Neuronal stem cell (in vitro differentiated cells): ENCODE results near the gene LTBP2.

Experiments
- DNase-seq: peaks from one replicate; pipeline ENCODE4 v3.0.0-alpha.2; 2013; ENCODE audit warnings: low spot score
- H2AFZ ChIP-seq: one replicate; pipeline ENCODE4 v1.6.1; 2013; ENCODE audit warnings: mild to moderate bottlenecking, low read length, inconsistent platforms
- H2AK5ac ChIP-seq: 2 replicates; pipeline ENCODE4 v1.6.1; 2013; ENCODE audit warnings: low read depth, mild to moderate bottlenecking, inconsistent platforms, low read length, moderate library complexity, mixed read lengths
- H2BK120ac ChIP-seq: 2 replicates; pipeline ENCODE4 v1.6.1; 2013; ENCODE audit warnings: low read depth, mild to moderate bottlenecking, inconsistent platforms, low read length, moderate library complexity, mixed read lengths
- H2BK12ac ChIP-seq: one replicate; pipeline ENCODE4 v1.6.1; 2013; ENCODE audit warnings: low read length, inconsistent platforms
- H2BK15ac ChIP-seq: 2 replicates; pipeline ENCODE4 v1.6.1; 2013; ENCODE audit warnings: mild to moderate bottlenecking, low read length, inconsistent platforms, mixed read lengths
- H2BK5ac ChIP-seq: one replicate; pipeline ENCODE4 v1.6.1; 2013; ENCODE audit warnings: inconsistent platforms, mild to moderate bottlenecking, low read length, moderate library complexity
- H3K14ac ChIP-seq: one replicate; pipeline ENCODE4 v1.6.1; 2013; ENCODE audit warnings: low read length, inconsistent platforms
- H3K18ac ChIP-seq: 2 replicates; pipeline ENCODE4 v1.6.1; 2013; ENCODE audit warnings: low read length, inconsistent platforms
- H3K23ac ChIP-seq: 2 replicates; pipeline ENCODE4 v1.6.1; 2013; ENCODE audit warnings: low read depth, mild to moderate bottlenecking, mixed read lengths, low read length, inconsistent platforms; ENCODE audit not compliant: poor library complexity
- H3K27ac ChIP-seq: replicated peaks from 3 replicates; pipeline ENCODE4 v1.5.1; 2013; ENCODE audit warnings: low read length, inconsistent platforms
- H3K27me3 ChIP-seq, 3 experiments: 2 replicates each; pipeline ENCODE4 v1.6.1; 2013; ENCODE audit warnings: low read length in 3 of 3, mild to moderate bottlenecking in 2 of 3, inconsistent platforms in 1 of 3, low read depth in 1 of 3, mixed read lengths in 1 of 3, moderate library complexity in 1 of 3; ENCODE audit not compliant: control insufficient read depth in 3 of 3, insufficient read depth in 3 of 3
- H3K36me3 ChIP-seq, 2 donors: replicated peaks in 1 of 2; 2 replicates each; pipeline ENCODE4 v1.6.1; 2013; ENCODE audit warnings: low read length in 2 of 2; ENCODE audit not compliant: control insufficient read depth in 2 of 2, insufficient read depth in 2 of 2
- H3K4ac ChIP-seq: 2 replicates; pipeline ENCODE4 v1.6.1; 2013; ENCODE audit warnings: inconsistent platforms, mild to moderate bottlenecking, low read length, moderate library complexity
- H3K4me1 ChIP-seq, 2 donors: 1 replicate in 1 of 2; 2 replicates in 1 of 2; pipeline ENCODE4 v1.6.1; 2013; ENCODE audit warnings: low read length in 2 of 2, low read depth in 1 of 2; ENCODE audit not compliant: control insufficient read depth in 2 of 2, insufficient read depth in 1 of 2
- H3K4me2 ChIP-seq: one replicate; pipeline ENCODE4 v1.6.1; 2013; ENCODE audit warnings: mild to moderate bottlenecking, low read length, inconsistent platforms; ENCODE audit not compliant: insufficient read depth, poor library complexity, severe bottlenecking
- H3K4me3 ChIP-seq, 2 donors: 2 replicates each; pipeline ENCODE4 v1.5.1; 2013; ENCODE audit warnings: low read length in 2 of 2, mild to moderate bottlenecking in 2 of 2, inconsistent platforms in 1 of 2, moderate library complexity in 1 of 2
- H3K79me1 ChIP-seq: one replicate; pipeline ENCODE4 v1.6.1; 2013; ENCODE audit warnings: low read depth, mild to moderate bottlenecking, inconsistent platforms, low read length, moderate library complexity
- H3K9ac ChIP-seq: one replicate; pipeline ENCODE4 v1.6.1; 2013; ENCODE audit warnings: mild to moderate bottlenecking, low read depth, low read length, inconsistent platforms; ENCODE audit not compliant: poor library complexity
- H3K9me3 ChIP-seq, 2 donors: replicated peaks in 1 of 2; 2 replicates each; pipeline versions ENCODE3 to v1.6.1; 2013; ENCODE audit warnings: low read length in 2 of 2, mild to moderate bottlenecking in 2 of 2, inconsistent platforms in 1 of 2, low read depth in 1 of 2, mixed read lengths in 1 of 2, moderate library complexity in 1 of 2; ENCODE audit not compliant: control insufficient read depth in 2 of 2, insufficient read depth in 1 of 2
- H4K8ac ChIP-seq: one replicate; pipeline ENCODE4 v1.6.1; 2013; ENCODE audit warnings: low read depth, mild to moderate bottlenecking, inconsistent platforms, low read length, moderate library complexity
- H4K91ac ChIP-seq: one replicate; pipeline ENCODE4 v1.6.1; 2013; ENCODE audit warnings: low read length, low read depth, mild to moderate bottlenecking, inconsistent platforms; ENCODE audit not compliant: poor library complexity
- WGBS, 2 donors: extraction: QIAGEN DNeasy Blood & Tissue Kit; methylation state at CpG; one replicate each; pipeline ENCODE4 v1.1.7; 2013; ENCODE audit warnings: missing lambda C conversion rate in 2 of 2, mixed read lengths in 1 of 2; ENCODE audit not compliant: insufficient read length in 2 of 2, insufficient replicate concordance in 1 of 2; ENCODE audit errors: extremely low coverage in 2 of 2; 5-methylcytosine and 5-hydroxymethylcytosine counted together

LTBP2 gene

GRCh38 chr14:74652541-74652940 lies 40.5 kb upstream of the LTBP2 start:
- no peak overlapping the region for H3K4me3 ChIP-seq
- H3K4me1 ChIP-seq: peaks cover 4% of the 10 kb centered on the region in 2 donors
- H2BK120ac ChIP-seq: no peak overlapping the region
- H2BK5ac ChIP-seq: no peak overlapping the region
- H3K18ac ChIP-seq: no peak overlapping the region
- no peak overlapping the region for H3K4ac ChIP-seq
- no peaks in the 10 kb centered on the region for H3K27me3 ChIP-seq
- H3K27ac ChIP-seq: no peak overlapping the region
- no peak overlapping the region for H3K14ac ChIP-seq
- H3K79me1 ChIP-seq: no peaks in the 10 kb centered on the region
- H2AK5ac ChIP-seq: no peak overlapping the region
- no peak overlapping the region for H4K8ac ChIP-seq
- no peak overlapping the region for H2AFZ ChIP-seq
- no peak overlapping the region for H3K23ac ChIP-seq
- no peak overlapping the region for H4K91ac ChIP-seq
- no peak overlapping the region for H2BK15ac ChIP-seq
- no CpG with 5 or more reads among the region's 4 CpGs for WGBS, 2 donors
- H3K4me2 ChIP-seq: no peak overlapping the region
- no peak for DNase-seq
- H3K9me3 ChIP-seq: no peaks in the 10 kb centered on the region
- peaks cover 0 to 11% of the 10 kb centered on the region in 2 donors for H3K36me3 ChIP-seq
- no peak overlapping the region for H3K9ac ChIP-seq
- no peak overlapping the region for H2BK12ac ChIP-seq

DNA sequence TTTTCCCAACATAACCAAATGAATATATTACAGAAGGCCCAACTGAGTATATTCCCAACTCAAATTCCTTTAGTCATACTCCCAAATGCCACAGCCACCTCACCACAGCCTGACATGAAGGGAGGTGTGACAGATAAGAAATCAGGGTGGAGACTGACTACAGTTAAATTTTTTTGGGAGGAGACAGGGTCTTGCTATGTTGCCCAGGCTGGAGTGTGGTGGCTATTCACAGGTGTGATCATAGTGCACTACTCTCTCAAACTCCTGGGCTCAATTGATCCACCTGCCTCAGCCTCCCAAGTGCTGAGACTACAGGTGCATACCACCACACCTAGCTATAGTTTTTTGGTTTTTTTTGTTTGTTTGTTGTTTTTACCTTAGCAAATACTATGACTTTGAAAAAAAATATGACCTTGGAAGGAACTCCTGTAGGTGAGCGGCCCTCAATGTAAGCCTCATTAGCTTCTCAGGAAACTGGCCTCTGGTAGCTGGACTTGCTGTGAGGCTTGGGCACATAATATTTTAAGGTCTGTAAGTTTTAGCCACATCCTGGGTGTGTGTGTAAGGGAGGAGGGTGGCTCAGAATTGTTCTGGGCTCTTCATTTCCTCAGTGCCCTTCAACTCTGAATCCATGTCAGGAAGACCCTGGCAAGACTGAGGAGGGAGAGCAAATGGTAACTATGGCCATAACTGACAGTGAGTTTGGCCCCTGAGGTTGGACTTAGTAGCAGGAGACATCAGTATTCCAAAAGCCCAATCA lies 39.1 kb upstream of the LTBP2 start:
- no peaks in the 10 kb centered on the region for H3K9me3 ChIP-seq
- no peak overlapping the region for H2BK12ac ChIP-seq
- no peak overlapping the region for H2BK15ac ChIP-seq
- H3K36me3 ChIP-seq: peaks cover 0 to 4% of the 10 kb centered on the region in 2 donors
- no peak overlapping the region for H3K4me2 ChIP-seq
- H4K8ac ChIP-seq: no peak overlapping the region
- H3K18ac ChIP-seq: no peak overlapping the region
- H3K4me3 ChIP-seq: no peak overlapping the region
- H2AK5ac ChIP-seq: no peak overlapping the region
- no peak for DNase-seq
- H3K9ac ChIP-seq: no peak overlapping the region
- H2BK5ac ChIP-seq: no peak overlapping the region
- no peak overlapping the region for H2AFZ ChIP-seq
- peaks cover 4% of the 10 kb centered on the region in 2 donors for H3K4me1 ChIP-seq
- no peak overlapping the region for H2BK120ac ChIP-seq
- no peak overlapping the region for H3K27ac ChIP-seq
- H3K27me3 ChIP-seq: no peaks in the 10 kb centered on the region
- no CpG with 5 or more reads among the region's 1 CpG for WGBS, 2 donors
- H4K91ac ChIP-seq: no peak overlapping the region
- H3K79me1 ChIP-seq: no peaks in the 10 kb centered on the region
- no peak overlapping the region for H3K4ac ChIP-seq
- no peak overlapping the region for H3K14ac ChIP-seq
- H3K23ac ChIP-seq: no peak overlapping the region

DNA sequence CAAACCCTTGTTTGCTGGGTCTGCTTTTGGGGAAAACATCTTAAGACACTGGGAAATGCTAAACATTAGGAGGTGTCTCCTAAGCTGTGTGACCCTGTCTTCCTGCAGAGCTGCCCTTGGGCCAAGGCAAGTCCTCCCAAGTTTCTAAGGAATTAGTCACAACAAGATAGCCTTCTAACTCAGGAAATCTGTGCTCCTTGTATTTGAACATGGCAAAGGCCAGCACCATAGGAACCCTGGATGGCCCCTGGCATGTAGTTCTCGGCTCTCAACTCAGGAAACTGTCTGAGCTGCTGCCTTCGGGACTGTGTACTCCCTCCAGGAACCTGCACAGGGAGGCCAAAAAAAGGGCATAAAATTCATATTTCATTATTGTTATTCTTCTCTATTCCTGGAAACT lies 37.6 kb upstream of the LTBP2 start:
- H4K8ac ChIP-seq: no peak overlapping the region
- no peaks in the 10 kb centered on the region for H3K79me1 ChIP-seq
- H3K9me3 ChIP-seq: no peaks in the 10 kb centered on the region
- no peak overlapping the region for H3K4me2 ChIP-seq
- H3K14ac ChIP-seq: no peak overlapping the region
- H3K4ac ChIP-seq: no peak overlapping the region
- H2AFZ ChIP-seq: no peak overlapping the region
- H3K27me3 ChIP-seq: no peaks in the 10 kb centered on the region
- no peak overlapping the region for H3K23ac ChIP-seq
- no peak overlapping the region for H3K4me3 ChIP-seq
- H3K27ac ChIP-seq: no peak overlapping the region
- H2BK5ac ChIP-seq: no peak overlapping the region
- no peak overlapping the region for H3K18ac ChIP-seq
- peaks cover 0 to 2% of the 10 kb centered on the region in 2 donors for H3K36me3 ChIP-seq
- no CpG with 5 or more reads among the region's 2 CpGs for WGBS, 2 donors
- H2BK12ac ChIP-seq: no peak overlapping the region
- H3K4me1 ChIP-seq: peaks cover 4% of the 10 kb centered on the region in 2 donors
- no peak overlapping the region for H4K91ac ChIP-seq
- H2AK5ac ChIP-seq: no peak overlapping the region
- H2BK15ac ChIP-seq: no peak overlapping the region
- no peak for DNase-seq
- no peak overlapping the region for H3K9ac ChIP-seq
- H2BK120ac ChIP-seq: no peak overlapping the region

DNA sequence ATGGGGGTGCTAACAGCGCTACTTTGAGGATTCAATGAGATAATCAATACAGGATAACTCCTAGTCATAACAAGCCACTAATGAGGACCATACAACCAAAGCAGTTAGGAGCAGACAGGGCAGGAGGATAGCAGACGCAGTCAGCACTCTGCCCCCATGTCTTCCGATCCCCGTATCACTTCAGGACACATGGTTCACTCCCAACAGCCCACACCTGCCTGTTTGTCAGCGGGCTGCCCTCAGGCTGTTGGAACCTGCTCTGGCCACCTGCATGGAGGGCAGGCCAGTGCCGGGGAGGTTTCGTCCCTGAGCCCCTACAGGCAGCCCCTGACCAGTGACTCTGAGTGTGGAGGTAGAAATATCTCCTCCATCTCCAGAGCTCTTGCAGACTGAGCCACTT lies 37.1 kb upstream of the LTBP2 start:
- Histone ChIP-seq H4K91ac (no peak overlapping the region), H2BK120ac (no peak overlapping the region), H3K27me3 (no peaks in the 10 kb centered on the region), H2BK5ac (no peak overlapping the region), H4K8ac (no peak overlapping the region), H2BK12ac (no peak overlapping the region), H3K18ac (no peak overlapping the region), H3K27ac (no peak overlapping the region), H3K23ac (no peak overlapping the region), H3K4me3 (no peak overlapping the region), H3K9ac (no peak overlapping the region), H3K36me3 (peaks cover 0 to 2% of the 10 kb centered on the region in 2 donors), H3K4ac (no peak overlapping the region), H3K14ac (no peak overlapping the region), H3K4me1 (peaks cover 4% of the 10 kb centered on the region in 2 donors), H2BK15ac (no peak overlapping the region), H3K4me2 (no peak overlapping the region), H3K79me1 (no peaks in the 10 kb centered on the region), H2AFZ (no peak overlapping the region), H2AK5ac (no peak overlapping the region), H3K9me3 (no peaks in the 10 kb centered on the region)
- DNase-seq: no peak
- WGBS, 2 donors: no CpG with 5 or more reads among the region's 7 CpGs
